A549 treated with ZK216348 at 1 μM for 4 hours (cell line): ENCODE measurements around the gene CXCR1. TPM values are rescaled to one million over a fixed set of nuclear protein-coding genes. Genes with fewer than 3 reads are reported as not detected.

Experiments used
- total RNA-seq: library from RNA; stranded (reverse); fragments of 200-300 nt; extraction: Qiagen RNA extraction; gene quantifications from 5 replicates; pipeline ENCODE4 v1.2.3, GENCODE V29; 2022; ENCODE audit warnings: low read depth

Gene CXCR1
- not detected in 5 replicates for total RNA-seq

DNA sequence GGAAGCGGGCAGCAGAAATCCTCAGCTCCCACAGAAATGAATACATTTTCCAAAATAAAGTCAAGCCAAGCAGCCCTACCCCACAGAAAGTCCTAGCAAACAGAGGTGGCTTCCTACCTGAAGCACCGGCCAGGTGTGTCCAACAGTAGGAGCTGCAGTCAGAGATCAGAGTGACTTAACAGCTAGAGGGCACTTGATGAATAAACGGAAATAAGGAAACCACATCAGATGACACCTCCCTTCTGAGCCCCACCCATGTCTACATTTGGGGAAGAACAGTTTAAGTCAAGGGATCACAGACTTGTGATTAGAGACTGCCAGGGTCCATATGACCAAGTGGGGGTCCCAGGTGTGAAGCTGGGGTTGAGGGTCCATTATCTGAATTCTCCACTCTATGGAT, at the start of gene CXCR1:
TSS of gene CXCR1 (minus strand) at position 172 of the 400 bp plus-strand sequence. CDS start 1,751 bp downstream, outside the sequence.

DNA sequence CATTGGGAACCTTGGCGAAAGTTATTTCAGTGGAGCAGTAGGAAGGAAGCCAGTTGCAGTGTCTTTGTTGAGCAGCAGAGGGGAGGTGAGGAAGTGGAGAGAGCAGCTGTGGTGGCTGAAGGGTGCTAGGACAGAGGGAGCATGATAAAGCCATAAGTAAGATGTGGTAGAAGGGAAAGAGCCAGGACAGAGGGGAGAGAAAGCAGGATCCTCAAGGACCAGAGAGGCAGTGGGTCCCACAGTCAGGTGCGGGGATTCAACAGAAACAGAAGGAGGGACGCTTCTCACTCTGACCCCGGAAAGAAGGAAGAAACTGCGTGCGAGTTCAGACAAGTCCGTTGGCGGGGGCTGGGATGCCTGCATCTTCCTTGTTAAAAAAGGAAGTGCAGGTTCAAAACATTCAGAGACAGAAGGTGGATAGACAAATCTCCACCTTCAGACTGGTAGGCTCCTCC, 41.1 kb downstream of the CXCR1 start, which contains the start of gene CXCR2:
TSS of gene CXCR2 (plus strand) at position 403 of the 455 bp plus-strand sequence. CDS start 8,774 bp downstream, outside the sequence.

Other genes starting within 250 kb of the CXCR1 start
- 7.4 to 21.4 TPM (median 12.6 TPM) in 5 replicates for gene TNS1, start 164.0 kb downstream of the CXCR1 start, total RNA-seq
- not detected in 5 replicates for gene RUFY4, start 97.7 kb downstream of the CXCR1 start, total RNA-seq
- gene CXCR2, start 40.9 kb downstream of the CXCR1 start, total RNA-seq, result not detected in 5 replicates
- gene ARPC2, start 50.2 kb upstream of the CXCR1 start, total RNA-seq, result 283 to 316 TPM (median 302 TPM) in 5 replicates
- 0.09 to 0.19 TPM (median 0.12 TPM) in 3 of 5 replicates, not detected in the others for gene GPBAR1, start 94.1 kb upstream of the CXCR1 start, total RNA-seq
- 121 to 185 TPM (median 130 TPM) in 5 replicates for gene AAMP, start 103.2 kb upstream of the CXCR1 start, total RNA-seq
- 54.8 to 70.7 TPM (median 66.6 TPM) in 5 replicates for gene PNKD, start 103.6 kb upstream of the CXCR1 start, total RNA-seq
- 114 to 144 TPM (median 129 TPM) in 5 replicates for gene TMBIM1, start 125.5 kb upstream of the CXCR1 start, total RNA-seq
- gene CATIP, start 189.9 kb upstream of the CXCR1 start, total RNA-seq, result 0.16 to 0.19 TPM in 2 of 5 replicates, not detected in the others
- gene SLC11A1, start 215.3 kb upstream of the CXCR1 start, total RNA-seq, result 0.16 to 0.66 TPM (median 0.16 TPM) in 5 replicates
- 46.8 to 78.9 TPM (median 75.9 TPM) in 5 replicates for gene CTDSP1, start 232.9 kb upstream of the CXCR1 start, total RNA-seq